DOHH2 (cell line): ENCODE results near the gene GTF2H1.

ENCODE experiments used
- H3F3A ChIP-seq: fragments of 200-600 bp; sonication (generic), shearing (Covaris generic); 2 replicates; pipeline ENCODE4 v1.6.0; 2016; ENCODE audit warnings: antibody characterized with exemption, mild to moderate bottlenecking; ENCODE audit not compliant: control insufficient read depth, insufficient read depth
- H3K27ac ChIP-seq: fragments of 200-600 bp; sonication (generic); 2 replicates; pipeline ENCODE4 v1.5.1; 2014; ENCODE audit warnings: low read depth, mild to moderate bottlenecking, low read length, moderate library complexity
- H3K27me3 ChIP-seq: fragments of 200-600 bp; sonication (generic); 2 replicates; pipeline ENCODE4 v1.6.1; 2014; ENCODE audit warnings: mild to moderate bottlenecking, low read length, mixed read lengths; ENCODE audit not compliant: control insufficient read depth
- H3K36me3 ChIP-seq: fragments of 200-600 bp; sonication (generic); 2 replicates; pipeline ENCODE4 v1.6.1; 2014; ENCODE audit warnings: mild to moderate bottlenecking, low read length, moderate library complexity, mixed read lengths; ENCODE audit not compliant: control insufficient read depth
- H3K4me1 ChIP-seq: fragments of 200-600 bp; sonication (generic); 2 replicates; pipeline ENCODE4 v1.6.1; 2014; ENCODE audit warnings: mild to moderate bottlenecking, low read length, mixed read lengths; ENCODE audit not compliant: control insufficient read depth
- H3K4me2 ChIP-seq: fragments of 200-600 bp; sonication (generic); 2 replicates; pipeline ENCODE4 v1.6.0; 2014; ENCODE audit warnings: mild to moderate bottlenecking, low read length, moderate library complexity
- H3K4me3 ChIP-seq: fragments of 200-600 bp; sonication (generic); 2 replicates; pipeline ENCODE4 v1.5.1; 2014; ENCODE audit warnings: mild to moderate bottlenecking, low read length, mixed read lengths
- H3K79me2 ChIP-seq: fragments of 200-600 bp; sonication (generic); 2 replicates; pipeline ENCODE4 v1.6.1; 2014; ENCODE audit warnings: mild to moderate bottlenecking, low read length, mixed read lengths; ENCODE audit not compliant: control insufficient read depth
- H3K9me2 ChIP-seq: fragments of 200-600 bp; sonication (generic); replicated peaks from 2 replicates; pipeline ENCODE4 v1.6.1; 2014; ENCODE audit warnings: mild to moderate bottlenecking, low read length, mixed read lengths; ENCODE audit not compliant: control insufficient read depth
- H3K9me3 ChIP-seq: fragments of 200-600 bp; sonication (generic); 2 replicates; pipeline ENCODE4 v1.6.1; 2014; ENCODE audit warnings: antibody characterized with exemption, low read length, mixed read lengths; ENCODE audit not compliant: control insufficient read depth, insufficient read depth
- H4K20me1 ChIP-seq: fragments of 200-600 bp; sonication (generic); 2 replicates; pipeline ENCODE4 v1.6.0; 2014; ENCODE audit warnings: low read depth, mild to moderate bottlenecking, antibody characterized with exemption, low read length, moderate library complexity; ENCODE audit not compliant: control insufficient read depth, insufficient read depth
- CTCF ChIP-seq: fragments of 200-600 bp; sonication (generic); IDR thresholded peaks from one replicate; pipeline ENCODE4 v1.5.1; 2014; ENCODE audit warnings: antibody characterized with exemption, mild to moderate bottlenecking, low read depth, low read length; ENCODE audit not compliant: poor library complexity, severe bottlenecking
- EZH2phosphoT487 ChIP-seq: fragments of 200-600 bp; sonication (generic); IDR thresholded peaks from 2 replicates; pipeline ENCODE4 v1.6.1; 2017; ENCODE audit warnings: borderline replicate concordance, mild to moderate bottlenecking, antibody characterized with exemption, low read length, moderate library complexity, mixed read lengths

The GTF2H1 gene

DNA sequence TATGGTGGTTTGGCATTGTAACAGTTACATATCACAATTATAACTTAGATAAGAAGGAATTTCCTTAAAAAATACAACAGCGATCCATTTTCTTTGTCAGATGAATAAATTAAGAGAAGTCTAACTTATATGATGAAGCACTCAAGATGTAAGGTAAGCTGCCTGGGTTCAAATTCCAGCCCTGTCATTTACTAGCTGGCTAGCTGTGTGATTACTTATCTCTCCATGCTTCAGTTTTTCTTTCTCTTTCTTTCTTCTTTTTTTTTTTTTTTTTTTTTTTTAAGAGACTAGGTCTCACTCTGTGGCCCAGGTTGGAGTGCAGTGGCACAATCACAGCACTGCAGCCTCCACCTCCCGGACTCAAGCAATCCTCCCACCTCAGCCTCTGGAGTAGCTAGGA is 49.8 kb downstream of the GTF2H1 start:
- Histone ChIP-seq H3K79me2 (no peaks in the 10 kb centered on the region), H3K4me1 (no peaks in the 10 kb centered on the region), H3F3A (no peaks in the 10 kb centered on the region), H3K9me3 (no peaks in the 10 kb centered on the region), H3K36me3 (peaks cover 7% of the 10 kb centered on the region), H3K4me3 (no peak overlapping the region), H3K4me2 (no peak overlapping the region), H3K27me3 (no peaks in the 10 kb centered on the region), H4K20me1 (no peaks in the 10 kb centered on the region), H3K9me2 (no peaks in the 10 kb centered on the region), H3K27ac (no peak overlapping the region)
- TF ChIP-seq CTCF = no peak
- TF ChIP-seq EZH2phosphoT487 = no peak

DNA sequence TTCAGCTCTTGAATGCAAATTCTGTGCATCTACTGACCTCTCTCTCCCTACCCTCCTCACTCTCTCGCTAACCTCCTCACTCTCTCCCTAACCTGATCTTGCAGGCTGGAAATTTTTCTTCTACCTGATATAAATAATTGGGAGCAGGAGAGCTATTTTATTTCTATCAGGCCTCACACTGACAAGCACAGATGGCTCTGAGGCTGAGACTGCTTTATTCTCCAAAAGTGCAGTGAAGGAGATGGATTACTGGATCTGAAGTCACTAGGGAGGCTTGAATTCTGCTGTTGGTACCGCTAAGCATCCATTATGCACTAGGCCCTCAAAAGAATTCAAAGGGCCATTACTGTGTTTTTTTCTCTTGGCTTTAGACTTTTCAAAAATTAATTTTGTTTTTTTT is 52.6 kb downstream of the GTF2H1 start:
- H3K27me3 ChIP-seq = no peaks in the 10 kb centered on the region
- H3K79me2 ChIP-seq = no peaks in the 10 kb centered on the region

DNA sequence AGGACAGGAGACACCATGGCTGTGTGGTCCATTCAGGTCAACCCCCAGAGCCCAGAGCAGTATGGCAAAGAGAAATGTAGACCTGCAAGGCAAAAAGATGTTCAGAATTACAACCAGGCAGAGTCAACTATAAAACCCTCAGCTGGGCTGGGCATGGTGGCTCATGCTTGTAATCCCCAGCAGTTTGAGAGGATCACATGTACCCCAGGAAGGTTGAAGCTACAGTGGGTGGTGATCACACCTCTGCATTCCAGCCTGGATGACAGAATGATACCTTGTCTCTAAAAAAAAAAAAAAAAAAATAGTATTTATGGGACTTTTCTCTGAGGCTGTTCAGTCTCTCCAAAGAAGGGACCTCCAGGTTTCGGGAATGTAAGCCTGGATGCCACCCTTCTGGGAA is 53.6 kb downstream of the GTF2H1 start:
- Histone ChIP-seq H3F3A (no peaks in the 10 kb centered on the region), H3K79me2 (no peaks in the 10 kb centered on the region), H3K9me3 (no peaks in the 10 kb centered on the region), H3K9me2 (no peaks in the 10 kb centered on the region), H3K36me3 (no peaks in the 10 kb centered on the region), H3K27me3 (no peaks in the 10 kb centered on the region), H3K27ac (no peak overlapping the region), H3K4me3 (no peak overlapping the region), H4K20me1 (no peaks in the 10 kb centered on the region), H3K4me1 (no peaks in the 10 kb centered on the region), H3K4me2 (no peak overlapping the region)
- no peak for TF ChIP-seq CTCF
- TF ChIP-seq EZH2phosphoT487 = no peak

More for the DNA sequence above, 52.6 kb downstream of the GTF2H1 start:
- Histone ChIP-seq H3K4me1 (no peaks in the 10 kb centered on the region), H3K9me2 (no peaks in the 10 kb centered on the region), H3K27ac (no peak overlapping the region), H3K9me3 (no peaks in the 10 kb centered on the region), H4K20me1 (no peaks in the 10 kb centered on the region), H3K4me3 (no peak overlapping the region), H3K36me3 (no peaks in the 10 kb centered on the region), H3K4me2 (no peak overlapping the region), H3F3A (no peaks in the 10 kb centered on the region)
- no peak for TF ChIP-seq CTCF
- TF ChIP-seq EZH2phosphoT487 = no peak

DNA sequence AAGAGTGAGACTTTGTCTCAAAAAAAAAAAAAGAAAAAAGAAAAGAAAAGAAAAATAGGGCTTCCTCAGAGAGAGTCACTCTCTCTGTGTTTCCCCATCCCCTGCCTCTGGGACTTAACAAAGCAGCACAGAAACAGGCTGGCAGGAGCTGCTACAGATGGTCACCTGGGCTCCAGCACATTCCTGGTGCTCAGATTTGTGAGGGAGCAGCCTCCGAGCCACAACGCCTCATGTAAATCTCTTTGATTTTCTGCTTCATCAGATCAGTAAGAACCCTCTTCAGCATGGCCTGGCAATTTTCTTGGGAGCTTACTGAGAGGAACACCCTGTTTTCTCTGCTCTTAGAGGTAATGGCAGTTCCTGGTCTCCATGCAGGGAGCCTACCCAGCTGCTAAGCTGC is 56.8 kb downstream of the GTF2H1 start:
- H3K9me3 ChIP-seq = no peaks in the 10 kb centered on the region
- no peaks in the 10 kb centered on the region for H3K27me3 ChIP-seq
- TF ChIP-seq CTCF (no peak), EZH2phosphoT487 (no peak)
- peaks cover 16% of the 10 kb centered on the region for H3K4me1 ChIP-seq
- no peaks in the 10 kb centered on the region for H3F3A ChIP-seq
- H3K36me3 ChIP-seq = no peaks in the 10 kb centered on the region
- H3K79me2 ChIP-seq = no peaks in the 10 kb centered on the region
- H3K9me2 ChIP-seq = no peaks in the 10 kb centered on the region
- no peak overlapping the region for H3K27ac ChIP-seq
- no peak overlapping the region for H3K4me2 ChIP-seq
- H3K4me3 ChIP-seq = no peak overlapping the region
- H4K20me1 ChIP-seq = no peaks in the 10 kb centered on the region
